Small intestine (tissue), 7 donors: Measurements from ENCODE around the gene CGA. TPM values are rescaled to one million over a fixed set of nuclear protein-coding genes. Genes with fewer than 3 reads are reported as not detected.

Experiments used
- DNase-seq, 2 donors: peaks; one replicate each; pipeline versions ENCODE4 v3.0.0 to v3.0.0-alpha.2; 2013
- FAIRE-seq: peaks from 2 replicates; lab custom pipeline; 2012; peaks lifted over from hg19 to GRCh38; lab: Jason Lieb, UNC
- H3K27ac ChIP-seq, 3 donors: one replicate each; pipeline ENCODE4 v1.5.1; 2013; ENCODE audit warnings: low read length in 2 of 3, mild to moderate bottlenecking in 2 of 3, control low read depth in 1 of 3, inconsistent platforms in 1 of 3, low read depth in 1 of 3, moderate library complexity in 1 of 3
- H3K27me3 ChIP-seq, 3 donors: one replicate each; pipeline ENCODE4 v1.6.1; 2013; ENCODE audit warnings: low read length in 3 of 3, inconsistent platforms in 1 of 3; ENCODE audit not compliant: control insufficient read depth in 3 of 3, insufficient read depth in 3 of 3
- H3K36me3 ChIP-seq, 3 donors: one replicate each; pipeline ENCODE4 v1.6.1; 2013; ENCODE audit warnings: low read length in 3 of 3, inconsistent platforms in 1 of 3, low read depth in 1 of 3, mild to moderate bottlenecking in 1 of 3, moderate library complexity in 1 of 3; ENCODE audit not compliant: control insufficient read depth in 3 of 3, insufficient read depth in 2 of 3
- H3K4me1 ChIP-seq, 3 donors: one replicate each; pipeline ENCODE4 v1.6.1; 2013; ENCODE audit warnings: low read length in 2 of 3, inconsistent platforms in 1 of 3, low read depth in 1 of 3, mild to moderate bottlenecking in 1 of 3, moderate library complexity in 1 of 3; ENCODE audit not compliant: control insufficient read depth in 3 of 3, insufficient read depth in 2 of 3
- H3K4me3 ChIP-seq, 3 donors: one replicate each; pipeline ENCODE4 v1.5.1; 2013; ENCODE audit warnings: low read length in 3 of 3, control low read depth in 1 of 3, inconsistent platforms in 1 of 3, low read depth in 1 of 3, mild to moderate bottlenecking in 1 of 3, moderate library complexity in 1 of 3
- H3K9me3 ChIP-seq, 2 donors: one replicate each; pipeline ENCODE4 v1.6.1; 2013; ENCODE audit warnings: low read depth in 1 of 2, low read length in 1 of 2; ENCODE audit not compliant: control insufficient read depth in 2 of 2, insufficient read depth in 1 of 2
- WGBS, 3 donors: extraction: QIAGEN DNeasy Blood & Tissue Kit; methylation state at CpG; one replicate each; pipeline ENCODE4 v1.1.7; 2013; 5-methylcytosine and 5-hydroxymethylcytosine counted together
- polyA plus RNA-seq, 4 donors: library from polyadenylated mRNA; stranded (reverse) in 3 of 4; unstranded in 1 of 4; fragments of 200-250 nt in 3 of 4; fragments of 120-200 nt in 1 of 4; gene quantifications; one replicate each; pipeline versions ENCODE4 v1.2.1 to v1.2.3, GENCODE V29; 2013
- donor health status: healthy with polysubstance abuse.
- donor health status: control.
- donor health status: control.
- donor health status: Bipolar disorder and iron deficiency.
- donor health status: healthy.

Gene CGA
- polyA plus RNA-seq, 4 donors, result 0.16 TPM; not detected in 3

DNA sequence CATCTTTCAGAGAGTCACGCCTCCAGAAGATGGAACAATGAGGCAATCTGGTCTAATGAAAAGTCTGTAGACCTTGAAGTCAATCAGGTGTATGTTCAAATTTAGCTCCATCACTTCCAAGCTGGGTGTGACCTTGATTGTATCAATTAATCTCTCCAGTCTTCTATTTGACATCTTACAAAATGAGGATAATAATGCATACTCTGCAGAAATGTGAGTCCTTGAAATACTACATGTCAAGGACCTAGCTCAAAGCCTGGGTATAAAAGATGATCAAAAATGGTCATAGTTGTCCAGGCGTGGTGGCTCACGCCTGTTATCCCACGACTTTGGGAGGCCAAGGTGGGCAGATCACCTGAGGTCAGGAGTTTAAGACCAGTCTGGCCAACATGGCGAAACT lies 29.8 kb downstream of the CGA start:
- 74 to 81% (median 79%) methylated on average over 5 of the region's 5 CpGs for WGBS, 3 donors
- DNase-seq (no peak), FAIRE-seq (no peak)
- Histone ChIP-seq H3K36me3 (no peaks in the 10 kb centered on the region), H3K27me3 (peaks cover 0 to 5% (median 0%) of the 10 kb centered on the region in 3 donors), H3K4me3 (no peak overlapping the region), H3K4me1 (peaks cover 0 to 6% (median 2%) of the 10 kb centered on the region in 3 donors), H3K9me3 (no peaks in the 10 kb centered on the region), H3K27ac (no peak overlapping the region)

DNA sequence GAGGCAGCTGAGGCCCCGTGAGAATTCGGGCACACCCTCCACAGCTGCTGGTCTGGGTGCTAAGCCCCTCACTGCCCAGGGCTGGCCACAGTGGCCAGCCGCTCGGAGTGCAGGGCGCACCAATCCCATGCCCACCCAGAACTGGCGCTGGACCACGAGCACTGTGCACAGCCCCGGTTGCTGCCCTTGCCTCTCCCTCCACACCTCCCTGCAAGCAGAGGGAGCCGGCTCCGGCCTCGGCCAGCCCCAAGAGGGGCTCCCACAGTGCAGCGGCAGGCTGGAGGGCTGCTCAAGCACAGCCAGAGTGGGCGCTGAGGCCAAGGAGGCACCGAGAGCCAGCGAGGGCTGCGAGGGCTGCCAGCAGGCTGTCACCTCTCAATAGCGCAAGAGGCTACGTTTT lies 35.0 kb downstream of the CGA start:
- FAIRE-seq, result no peak
- no peaks in the 10 kb centered on the region for H3K36me3 ChIP-seq
- no peaks in the 10 kb centered on the region for H3K4me1 ChIP-seq
- no peaks in the 10 kb centered on the region for H3K9me3 ChIP-seq
- no peak overlapping the region for H3K27ac ChIP-seq
- H3K4me3 ChIP-seq, result no peak overlapping the region
- H3K27me3 ChIP-seq, result peaks cover 0 to 3% (median 0%) of the 10 kb centered on the region in 3 donors
- no peak for DNase-seq
- 94 to 96% (median 95%) methylated on average over 13 to 18 of the region's 18 CpGs for WGBS, 3 donors

DNA sequence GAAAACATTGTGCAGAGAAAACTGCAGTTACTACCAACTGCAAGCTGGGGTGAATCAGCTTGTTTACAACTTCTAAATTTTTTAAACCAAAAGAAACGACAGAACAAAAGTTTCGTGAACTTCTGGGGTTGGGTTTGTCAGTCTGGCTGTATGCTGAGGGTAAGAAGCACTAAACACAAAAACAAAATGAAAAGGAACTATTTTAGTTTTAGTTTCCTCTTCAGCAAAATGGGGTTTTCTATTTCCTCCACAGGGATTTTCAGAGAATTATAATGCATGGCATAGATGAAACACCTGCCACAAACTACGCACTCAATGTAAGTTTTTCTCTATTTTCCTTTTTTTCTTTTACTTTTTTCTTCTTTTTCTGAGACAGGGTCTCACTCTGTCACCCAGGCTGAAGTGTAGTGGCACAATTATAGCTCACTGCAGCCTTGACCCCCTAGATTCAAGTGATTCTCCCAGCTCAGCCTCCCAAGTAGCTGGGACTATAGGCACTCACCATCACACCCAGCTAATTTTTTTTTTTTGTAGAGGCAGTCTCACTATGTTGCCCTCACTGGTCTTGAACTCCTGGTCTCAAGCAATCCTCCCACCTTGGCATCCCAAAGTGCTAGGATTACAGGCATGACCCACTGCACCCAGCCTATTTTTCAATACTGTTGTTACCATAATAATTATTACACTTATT lies 40.6 kb downstream of the CGA start:
- Histone ChIP-seq H3K36me3 (no peaks in the 10 kb centered on the region), H3K4me1 (no peaks in the 10 kb centered on the region), H3K4me3 (no peak overlapping the region), H3K9me3 (no peaks in the 10 kb centered on the region), H3K27me3 (no peaks in the 10 kb centered on the region), H3K27ac (no peak overlapping the region)
- DNase-seq (no peak), FAIRE-seq (no peak)
- WGBS, 3 donors, result 70 to 85% (median 71%) methylated on average over 3 of the region's 3 CpGs

DNA sequence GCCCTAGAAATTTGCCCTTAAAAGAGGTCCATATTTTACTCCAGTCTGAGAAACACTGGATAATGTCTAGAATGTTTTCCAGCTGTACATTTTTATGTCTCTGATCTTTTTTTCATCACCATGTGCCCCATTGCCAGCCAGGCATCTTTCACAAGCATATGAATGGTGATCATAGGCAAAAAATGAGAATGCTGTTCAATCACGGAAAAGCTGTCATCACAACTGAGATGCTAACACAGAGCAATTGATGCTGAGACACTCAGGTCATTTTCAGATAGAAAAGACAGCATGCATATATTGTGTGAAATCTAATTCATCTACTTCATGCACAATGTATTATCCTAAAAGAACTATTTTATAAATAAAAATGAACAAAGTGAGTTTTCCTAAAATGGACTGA lies 41.6 kb downstream of the CGA start:
- DNase-seq (no peak), FAIRE-seq (no peak)
- WGBS, 3 donors, result 77 to 88% (median 86%) methylated on average over 1 of the region's 1 CpG
- Histone ChIP-seq H3K27ac (no peak overlapping the region), H3K36me3 (no peaks in the 10 kb centered on the region), H3K4me3 (no peak overlapping the region), H3K4me1 (no peaks in the 10 kb centered on the region), H3K9me3 (no peaks in the 10 kb centered on the region), H3K27me3 (no peaks in the 10 kb centered on the region)

DNA sequence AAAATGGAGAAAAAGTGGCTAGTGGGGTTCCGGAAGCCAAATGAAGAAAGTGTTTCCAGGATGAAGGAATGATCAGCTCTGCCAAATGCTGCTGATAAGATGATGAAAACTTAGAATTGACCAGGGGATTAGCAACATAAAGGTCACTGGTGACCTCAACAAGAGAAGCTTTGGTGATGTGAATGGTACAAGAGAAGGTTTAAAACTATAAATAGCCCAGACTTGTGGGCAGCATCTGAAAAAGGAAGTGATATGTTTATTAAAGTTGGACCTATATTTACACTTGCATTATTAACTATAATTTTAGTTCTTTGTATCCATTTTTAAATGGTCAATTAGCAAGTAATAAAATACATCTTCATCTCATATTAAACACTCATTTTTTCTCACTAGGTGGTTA lies 45.1 kb downstream of the CGA start:
- no peak overlapping the region for H3K4me3 ChIP-seq
- 89 to 100% (median 94%) methylated on average over 1 of the region's 1 CpG for WGBS, 3 donors
- H3K4me1 ChIP-seq, result no peaks in the 10 kb centered on the region
- H3K36me3 ChIP-seq, result no peaks in the 10 kb centered on the region
- H3K9me3 ChIP-seq, result no peaks in the 10 kb centered on the region
- no peak for DNase-seq
- no peaks in the 10 kb centered on the region for H3K27me3 ChIP-seq
- no peak overlapping the region for H3K27ac ChIP-seq
- no peak for FAIRE-seq

DNA sequence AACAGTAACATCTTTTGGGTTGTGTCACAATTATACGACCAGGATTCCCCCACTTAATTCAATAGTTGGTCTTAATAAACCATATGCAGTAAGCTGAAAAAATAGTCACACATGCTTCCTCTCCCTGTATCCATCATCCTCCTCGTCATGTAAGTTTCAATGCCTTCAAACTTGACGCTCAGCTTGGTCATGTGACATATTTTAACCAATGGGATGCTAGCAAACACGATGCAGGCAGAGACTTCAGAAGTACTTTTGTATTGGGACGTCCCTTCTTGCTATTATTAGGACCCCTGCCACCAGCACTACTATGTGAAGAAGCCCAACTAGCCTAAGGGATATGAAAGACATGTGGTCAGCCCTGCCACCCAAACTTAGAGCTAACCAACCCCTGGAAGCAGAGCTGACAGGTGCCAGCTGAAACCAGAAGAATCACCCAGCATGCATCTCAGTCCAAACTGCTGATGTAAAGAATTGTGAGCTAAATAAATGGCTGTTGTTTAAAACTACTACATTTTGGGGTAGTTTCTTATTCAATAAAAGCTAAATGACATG lies 49.3 kb downstream of the CGA start:
- WGBS, 3 donors, result 56 to 63% (median 59%) methylated on average over 5 of the region's 5 CpGs
- no peaks in the 10 kb centered on the region for H3K4me1 ChIP-seq
- DNase-seq (no peak), FAIRE-seq (no peak)
- peaks cover 0 to 9% of the 10 kb centered on the region in 2 donors for H3K9me3 ChIP-seq
- H3K36me3 ChIP-seq, result no peaks in the 10 kb centered on the region
- peaks cover 0 to 2% (median 0%) of the 10 kb centered on the region in 3 donors for H3K27me3 ChIP-seq
- no peak overlapping the region for H3K4me3 ChIP-seq
- H3K27ac ChIP-seq, result no peak overlapping the region

DNA sequence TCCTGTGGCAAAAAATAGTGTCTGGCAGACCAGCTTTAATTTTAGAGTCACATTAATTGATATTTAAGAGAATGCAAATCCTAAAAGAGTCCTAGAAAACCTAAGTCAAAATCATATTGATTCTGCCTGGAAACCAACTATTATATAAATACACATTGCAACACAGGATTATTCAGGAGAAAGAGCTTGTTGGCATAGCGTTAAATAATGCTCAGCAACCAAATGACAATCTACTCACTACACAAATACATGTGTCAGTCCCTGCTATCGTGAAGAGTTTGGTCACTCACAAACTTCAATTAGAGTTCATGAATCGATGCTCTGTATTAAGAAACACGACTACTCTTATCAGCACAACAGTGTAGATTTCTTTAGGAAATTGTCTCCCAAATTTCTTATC lies 54.2 kb downstream of the CGA start:
- Histone ChIP-seq H3K27ac (no peak overlapping the region), H3K36me3 (no peaks in the 10 kb centered on the region), H3K4me1 (no peaks in the 10 kb centered on the region), H3K9me3 (peaks cover 0 to 12% of the 10 kb centered on the region in 2 donors), H3K4me3 (no peak overlapping the region), H3K27me3 (peaks cover 0 to 2% (median 0%) of the 10 kb centered on the region in 3 donors)
- WGBS, 3 donors, result 54 to 68% (median 65%) methylated on average over 4 of the region's 4 CpGs
- DNase-seq (no peak), FAIRE-seq (no peak)
